HEK293 (cell line): ENCODE measurements around the gene SRP72.

Experiments used
- CTCF ChIA-PET: fragments of 350-600 bp; formaldehyde crosslinking; extraction: SDS; loops from one replicate; lab custom pipeline; 2021; ENCODE audit warnings: antibody characterized with exemption; lab: Yijun Ruan, JAX
- POLR2A ChIA-PET: fragments of 300-600 bp; formaldehyde crosslinking; extraction: SDS; loops from one replicate; lab custom pipeline; 2020; ENCODE audit warnings: antibody characterized with exemption, inconsistent platforms; lab: Yijun Ruan, JAX
- H3K27ac ChIP-seq: fragments of 200-500 bp; sonication (Bioruptor generic); 2 replicates; pipeline ENCODE4 v1.5.1; 2014; ENCODE audit warnings: low read depth, low read length, control low read depth, inconsistent platforms; ENCODE audit errors: extremely low read depth
- H3K36me3 ChIP-seq, 2 experiments: fragments of 200-500 bp in 1 of 2; sonication (Bioruptor generic) in 1 of 2; 1 replicate in 1 of 2; 2 replicates in 1 of 2; pipeline ENCODE4 v1.5.1; 2014 to 2017; ENCODE audit warnings: inconsistent platforms in 2 of 2, low read length in 2 of 2; ENCODE audit not compliant: control insufficient read depth in 2 of 2, insufficient read depth in 1 of 2
- H3K4me1 ChIP-seq: fragments of 200-500 bp; sonication (Bioruptor generic); 2 replicates; pipeline ENCODE4 v1.5.1; 2014; ENCODE audit warnings: mild to moderate bottlenecking, low read length, inconsistent platforms; ENCODE audit not compliant: control insufficient read depth, insufficient read depth
- H3K4me3 ChIP-seq: 2 replicates; pipeline ENCODE4 v1.5.1; 2011; ENCODE audit warnings: low read depth, mild to moderate bottlenecking, control low read depth, low read length, moderate library complexity
- H3K9me3 ChIP-seq: fragments of 200-500 bp; sonication (Bioruptor generic); 2 replicates; pipeline ENCODE4 v1.5.1; 2014; ENCODE audit warnings: low read depth, low read length, inconsistent platforms; ENCODE audit not compliant: control insufficient read depth, insufficient read depth
- KLF8 ChIP-seq: fragments of 450-650 bp; formaldehyde crosslinking; IDR thresholded peaks from 2 replicates; pipeline ENCODE4 v1.5.1; 2016; ENCODE audit warnings: missing biosample characterization, missing genetic modification characterization
- SCRT1 ChIP-seq: fragments of 450-650 bp; formaldehyde crosslinking; IDR thresholded peaks from 2 replicates; pipeline ENCODE4 v1.5.1; 2016; ENCODE audit warnings: missing biosample characterization, missing genetic modification characterization, borderline replicate concordance
- TRIM28 ChIP-seq: IDR thresholded peaks from 2 replicates; pipeline ENCODE4 v1.6.1; 2011; ENCODE audit warnings: low read length, control low read depth, borderline replicate concordance
- ZNF18 ChIP-seq: fragments of 450-650 bp; formaldehyde crosslinking; IDR thresholded peaks from 2 replicates; pipeline ENCODE4 v1.5.1; 2016; ENCODE audit warnings: missing biosample characterization, missing genetic modification characterization
- ZNF221 ChIP-seq: fragments of 450-650 bp; formaldehyde crosslinking; IDR thresholded peaks from 2 replicates; pipeline ENCODE4 v1.5.1; 2017; ENCODE audit warnings: missing biosample characterization, missing genetic modification characterization, borderline replicate concordance
- ZNF24 ChIP-seq: fragments of 450-650 bp; formaldehyde crosslinking; IDR thresholded peaks from 2 replicates; pipeline ENCODE4 v1.5.1; 2016; ENCODE audit warnings: missing biosample characterization, missing genetic modification characterization
- ZNF350 ChIP-seq: fragments of 450-650 bp; formaldehyde crosslinking; IDR thresholded peaks from 2 replicates; pipeline ENCODE4 v1.5.0; 2017; ENCODE audit warnings: missing biosample characterization, mild to moderate bottlenecking, missing genetic modification characterization
- ZNF394 ChIP-seq: fragments of 450-650 bp; formaldehyde crosslinking; IDR thresholded peaks from 2 replicates; pipeline ENCODE4 v1.5.1; 2016; ENCODE audit warnings: missing biosample characterization, missing genetic modification characterization, mild to moderate bottlenecking, moderate library complexity, borderline replicate concordance
- ZNF416 ChIP-seq: fragments of 450-650 bp; formaldehyde crosslinking; IDR thresholded peaks from 2 replicates; pipeline ENCODE4 v1.5.1; 2016; ENCODE audit warnings: missing biosample characterization, missing genetic modification characterization
- ZNF426 ChIP-seq: fragments of 450-650 bp; formaldehyde crosslinking; IDR thresholded peaks from 2 replicates; pipeline ENCODE4 v1.5.1; 2017; ENCODE audit warnings: missing biosample characterization, missing genetic modification characterization, mild to moderate bottlenecking, inconsistent platforms, moderate library complexity
- ZNF624 ChIP-seq: fragments of 450-650 bp; formaldehyde crosslinking; IDR thresholded peaks from 2 replicates; pipeline ENCODE4 v1.5.1; 2017; ENCODE audit warnings: missing biosample characterization, missing genetic modification characterization
- ZNF670 ChIP-seq: fragments of 450-650 bp; formaldehyde crosslinking; IDR thresholded peaks from 2 replicates; pipeline ENCODE4 v1.5.1; 2016; ENCODE audit warnings: missing biosample characterization, missing genetic modification characterization, low read depth
- ZSCAN16 ChIP-seq: fragments of 450-650 bp; formaldehyde crosslinking; IDR thresholded peaks from 2 replicates; pipeline ENCODE4 v1.5.1; 2016; ENCODE audit warnings: missing biosample characterization, missing genetic modification characterization
- ZSCAN18 ChIP-seq: fragments of 450-650 bp; formaldehyde crosslinking; IDR thresholded peaks from 2 replicates; pipeline ENCODE4 v1.5.1; 2016; ENCODE audit warnings: missing biosample characterization, missing genetic modification characterization
- ZSCAN30 ChIP-seq: fragments of 450-650 bp; IDR thresholded peaks from 2 replicates; pipeline ENCODE4 v1.5.1; 2018; ENCODE audit warnings: missing biosample characterization, mild to moderate bottlenecking, missing genetic modification characterization, moderate library complexity
- TF ChIP-seq, protein P1 (sequence below): fragments of 450-650 bp; formaldehyde crosslinking; IDR thresholded peaks from 2 replicates; pipeline ENCODE4 v1.5.1; 2016; ENCODE audit warnings: missing biosample characterization, missing genetic modification characterization
- TF ChIP-seq, protein P2 (sequence below): fragments of 450-650 bp; formaldehyde crosslinking; IDR thresholded peaks from 2 replicates; pipeline ENCODE4 v1.5.1; 2016; ENCODE audit warnings: missing biosample characterization, missing genetic modification characterization
- TF ChIP-seq, protein P3 (sequence below): fragments of 450-650 bp; formaldehyde crosslinking; IDR thresholded peaks from 2 replicates; pipeline ENCODE4 v1.5.1; 2017; ENCODE audit warnings: missing biosample characterization, missing genetic modification characterization

Gene SRP72

GRCh38 chr4:56445699-56446098 is 21.7 kb upstream of the SRP72 start (continued):
- no peak for TF ChIP-seq ZNF24 (tag by site-specific recombination)
- TF ChIP-seq ZSCAN16: no peak
- no peak for TF ChIP-seq SCRT1 (tag by site-specific recombination)
- TF ChIP-seq ZSCAN30 (tag by site-specific recombination): no peak
- no peak for TF ChIP-seq ZNF426 (tag by site-specific recombination)
- TF ChIP-seq, protein P1, sequence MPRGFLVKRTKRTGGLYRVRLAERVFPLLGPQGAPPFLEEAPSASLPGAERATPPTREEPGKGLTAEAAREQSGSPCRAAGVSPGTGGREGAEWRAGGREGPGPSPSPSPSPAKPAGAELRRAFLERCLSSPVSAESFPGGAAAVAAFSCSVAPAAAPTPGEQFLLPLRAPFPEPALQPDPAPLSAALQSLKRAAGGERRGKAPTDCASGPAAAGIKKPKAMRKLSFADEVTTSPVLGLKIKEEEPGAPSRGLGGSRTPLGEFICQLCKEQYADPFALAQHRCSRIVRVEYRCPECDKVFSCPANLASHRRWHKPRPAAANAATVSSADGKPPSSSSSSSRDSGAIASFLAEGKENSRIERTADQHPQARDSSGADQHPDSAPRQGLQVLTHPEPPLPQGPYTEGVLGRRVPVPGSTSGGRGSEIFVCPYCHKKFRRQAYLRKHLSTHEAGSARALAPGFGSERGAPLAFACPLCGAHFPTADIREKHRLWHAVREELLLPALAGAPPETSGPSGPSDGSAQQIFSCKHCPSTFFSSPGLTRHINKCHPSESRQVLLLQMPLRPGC: no peak
- TF ChIP-seq ZNF670 (tag by site-specific recombination): no peak
- TF ChIP-seq ZNF394 (tag by site-specific recombination): no peak

DNA sequence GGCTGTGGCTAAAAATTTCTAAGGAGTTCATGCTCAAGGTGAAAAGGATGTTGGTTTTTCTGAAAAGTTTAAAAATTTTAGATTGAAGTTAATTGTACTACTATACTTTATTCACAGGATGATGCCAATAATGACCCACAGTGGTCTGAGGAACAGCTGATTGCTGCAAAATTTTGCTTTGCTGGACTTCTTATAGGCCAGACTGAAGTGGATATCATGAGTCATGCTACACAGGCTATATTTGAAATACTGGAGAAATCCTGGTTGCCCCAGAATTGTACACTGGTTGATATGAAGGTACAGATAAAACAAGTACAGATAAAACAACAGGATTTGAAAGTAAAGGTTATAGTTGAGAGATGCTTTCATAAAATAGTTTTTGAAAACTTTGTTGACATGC is 19.1 kb upstream of the SRP72 start:
- Histone ChIP-seq H3K4me1 (no peaks in the 10 kb centered on the region), H3K36me3 (peaks cover 17 to 97% of the 10 kb centered on the region in 2 experiments), H3K9me3 (no peaks in the 10 kb centered on the region), H3K27ac (no peak overlapping the region), H3K4me3 (no peak overlapping the region)
- ChIA-PET CTCF (no interaction called here), POLR2A (interaction anchor here (0.6 kb wide), 1 partner anchor 27 kb away, joined by 4 read pairs; no protein-coding TSS in a partner anchor)
- no peak for TF ChIP-seq ZNF624 (tag by site-specific recombination)
- TF ChIP-seq ZSCAN18 (tag by site-specific recombination): no peak
- TF ChIP-seq ZNF416 (tag by site-specific recombination): no peak
- TF ChIP-seq, protein P1: no peak
- TF ChIP-seq KLF8: no peak
- TF ChIP-seq, protein P2, sequence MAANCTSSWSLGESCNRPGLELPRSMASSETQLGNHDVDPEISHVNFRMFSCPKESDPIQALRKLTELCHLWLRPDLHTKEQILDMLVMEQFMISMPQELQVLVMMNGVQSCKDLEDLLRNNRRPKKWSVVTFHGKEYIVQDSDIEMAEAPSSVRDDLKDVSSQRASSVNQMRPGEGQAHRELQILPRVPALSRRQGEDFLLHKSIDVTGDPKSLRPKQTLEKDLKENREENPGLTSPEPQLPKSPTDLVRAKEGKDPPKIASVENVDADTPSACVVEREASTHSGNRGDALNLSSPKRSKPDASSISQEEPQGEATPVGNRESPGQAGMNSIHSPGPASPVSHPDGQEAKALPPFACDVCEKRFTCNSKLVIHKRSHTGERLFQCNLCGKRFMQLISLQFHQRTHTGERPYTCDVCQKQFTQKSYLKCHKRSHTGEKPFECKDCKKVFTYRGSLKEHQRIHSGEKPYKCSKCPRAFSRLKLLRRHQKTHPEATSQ (tag by site-specific recombination): no peak
- no peak for TF ChIP-seq ZNF221 (tag by site-specific recombination)
- no peak for TF ChIP-seq TRIM28
- no peak for TF ChIP-seq ZNF18
- TF ChIP-seq, protein P3, sequence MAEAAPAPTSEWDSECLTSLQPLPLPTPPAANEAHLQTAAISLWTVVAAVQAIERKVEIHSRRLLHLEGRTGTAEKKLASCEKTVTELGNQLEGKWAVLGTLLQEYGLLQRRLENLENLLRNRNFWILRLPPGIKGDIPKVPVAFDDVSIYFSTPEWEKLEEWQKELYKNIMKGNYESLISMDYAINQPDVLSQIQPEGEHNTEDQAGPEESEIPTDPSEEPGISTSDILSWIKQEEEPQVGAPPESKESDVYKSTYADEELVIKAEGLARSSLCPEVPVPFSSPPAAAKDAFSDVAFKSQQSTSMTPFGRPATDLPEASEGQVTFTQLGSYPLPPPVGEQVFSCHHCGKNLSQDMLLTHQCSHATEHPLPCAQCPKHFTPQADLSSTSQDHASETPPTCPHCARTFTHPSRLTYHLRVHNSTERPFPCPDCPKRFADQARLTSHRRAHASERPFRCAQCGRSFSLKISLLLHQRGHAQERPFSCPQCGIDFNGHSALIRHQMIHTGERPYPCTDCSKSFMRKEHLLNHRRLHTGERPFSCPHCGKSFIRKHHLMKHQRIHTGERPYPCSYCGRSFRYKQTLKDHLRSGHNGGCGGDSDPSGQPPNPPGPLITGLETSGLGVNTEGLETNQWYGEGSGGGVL (tag by site-specific recombination): no peak
- no peak for TF ChIP-seq ZNF350 (tag by site-specific recombination)
